GM21825 (cell line): Measurements from ENCODE around the gene FAR2.
"Not testable (repeated sequence)": the region's sequence is repeated elsewhere in the genome, so short reads cannot be mapped to it uniquely, and the experiment has no call there.

Source experiments
- ATAC-seq: cut with Tn5 transposase; IDR thresholded peaks from one replicate; pipeline ENCODE4 v1.9.1; 2021; ENCODE audit warnings: mild to moderate bottlenecking, moderate library complexity; ENCODE audit not compliant: unreplicated experiment

FAR2 gene

GRCh38 chr12:29152223-29152868, 3.3 kb downstream of the FAR2 start:
- peak; percentile 81 for ATAC-seq

- no peak for ATAC-seq
These were observed 4.0 kb downstream of the FAR2 start for GRCh38 chr12:29152981-29153630.

GRCh38 chr12:29155079-29155478, 6.0 kb downstream of the FAR2 start:
- ATAC-seq: peak; percentile 65

GRCh38 chr12:29157486-29157946, 8.4 kb downstream of the FAR2 start:
- ATAC-seq: no peak

GRCh38 chr12:29158115-29158763, 9.2 kb downstream of the FAR2 start:
- no peak for ATAC-seq

GRCh38 chr12:29159661-29160060, 10.6 kb downstream of the FAR2 start:
- no peak for ATAC-seq

- no peak for ATAC-seq
These were observed 11.2 kb downstream of the FAR2 start for GRCh38 chr12:29160230-29160629.

GRCh38 chr12:29163146-29163545, 14.1 kb downstream of the FAR2 start:
- ATAC-seq: no peak

GRCh38 chr12:29164477-29165393, 15.7 kb downstream of the FAR2 start:
- peak; percentile 99 for ATAC-seq

- no peak for ATAC-seq
These were observed 18.4 kb downstream of the FAR2 start for GRCh38 chr12:29167445-29167844.

- no peak for ATAC-seq
These were observed 18.9 kb downstream of the FAR2 start for GRCh38 chr12:29167988-29168387.

GRCh38 chr12:29169978-29170377, 20.9 kb downstream of the FAR2 start:
- ATAC-seq: not testable (repeated sequence)

GRCh38 chr12:29170478-29171084, 21.5 kb downstream of the FAR2 start:
- not testable (repeated sequence) for ATAC-seq

- no peak for ATAC-seq
These were observed 22.6 kb downstream of the FAR2 start for GRCh38 chr12:29171421-29172258.

- ATAC-seq: no peak
These were observed 27.9 kb downstream of the FAR2 start for GRCh38 chr12:29176941-29177340.

- ATAC-seq: not testable (repeated sequence)
These were observed 33.2 kb downstream of the FAR2 start for GRCh38 chr12:29182247-29182646.

- ATAC-seq: no peak
These were observed 38.7 kb downstream of the FAR2 start for GRCh38 chr12:29187756-29188155.

GRCh38 chr12:29191267-29191850, 42.3 kb downstream of the FAR2 start:
- ATAC-seq: no peak

- ATAC-seq: no peak
These were observed 49.8 kb downstream of the FAR2 start for GRCh38 chr12:29198901-29199300.
